H1 (cell line): ENCODE results near the gene SRXN1. TPM values are rescaled to one million over a fixed set of nuclear protein-coding genes. Genes with fewer than 3 reads are reported as not detected.

Experiments
- CTCF ChIA-PET: fragments of 300-600 bp; sonication (Branson Sonifier 250); formaldehyde crosslinking; loops from one replicate; lab custom pipeline; 2021; ENCODE audit not compliant: partially characterized antibody; lab: Charles Lee
- POLR2A ChIA-PET: fragments of 300-600 bp; sonication (Branson Sonifier 250); formaldehyde crosslinking; loops from one replicate; lab custom pipeline; 2021; ENCODE audit warnings: inconsistent platforms; ENCODE audit not compliant: partially characterized antibody; lab: Charles Lee
- DNase-seq, 2 experiments: peaks; one replicate each; pipeline versions ENCODE4 v3.0.0 to v3.0.0-alpha.2; 2010 to 2022; ENCODE audit warnings: low spot score in 2 of 2, low read depth in 1 of 2, mixed read lengths in 1 of 2
- FAIRE-seq: peaks from 2 replicates; lab custom pipeline; 2011; peaks lifted over from hg19 to GRCh38; lab: Jason Lieb, UNC
- H2AFZ ChIP-seq: 2 replicates; pipeline ENCODE4 v1.8.1; 2012; ENCODE audit warnings: low read length, inconsistent platforms
- H2AK5ac ChIP-seq: 2 replicates; pipeline ENCODE4 v1.6.1; 2013; ENCODE audit warnings: low read depth, low read length
- H2BK120ac ChIP-seq: replicated peaks from 2 replicates; pipeline ENCODE3; 2013; ENCODE audit warnings: low read depth, low read length, inconsistent platforms
- H2BK12ac ChIP-seq: 2 replicates; pipeline ENCODE4 v1.6.1; 2013; ENCODE audit warnings: low read depth, low read length
- H2BK15ac ChIP-seq: 2 replicates; pipeline ENCODE4 v1.6.1; 2013; ENCODE audit warnings: low read length
- H2BK20ac ChIP-seq: 2 replicates; pipeline ENCODE4 v1.6.1; 2013; ENCODE audit warnings: low read length
- H2BK5ac ChIP-seq: 2 replicates; pipeline ENCODE4 v1.6.1; 2013; ENCODE audit warnings: low read depth, low read length
- H3K14ac ChIP-seq: 2 replicates; pipeline ENCODE4 v1.6.1; 2013; ENCODE audit warnings: inconsistent platforms; ENCODE audit not compliant: insufficient read length
- H3K18ac ChIP-seq: 2 replicates; pipeline ENCODE4 v1.6.1; 2013; ENCODE audit warnings: low read length; ENCODE audit errors: extremely low read depth
- H3K23ac ChIP-seq: 2 replicates; pipeline ENCODE4 v1.6.1; 2013; ENCODE audit warnings: inconsistent platforms; ENCODE audit not compliant: insufficient read length
- H3K23me2 ChIP-seq: 2 replicates; pipeline ENCODE4 v1.6.1; 2013; ENCODE audit warnings: low read depth, low read length
- H3K27ac ChIP-seq: 2 replicates; pipeline ENCODE4 v1.6.1; 2011; ENCODE audit warnings: low read depth, low read length, inconsistent platforms
- H3K27me3 ChIP-seq, 4 experiments: replicated peaks in 1 of 4; 1 replicate in 1 of 4; 2 replicates in 3 of 4; pipeline versions ENCODE4 v1.6.1 to v1.8.1; 2011 to 2013; ENCODE audit warnings: low read length in 3 of 4, mild to moderate bottlenecking in 3 of 4, inconsistent platforms in 2 of 4, mixed read lengths in 2 of 4, moderate library complexity in 1 of 4; ENCODE audit not compliant: control insufficient read depth in 3 of 4, insufficient read depth in 3 of 4; ENCODE audit errors: extremely low read depth in 1 of 4
- H3K36me3 ChIP-seq, 4 experiments: 2 replicates each; pipeline versions ENCODE4 v1.6.1 to v1.8.1; 2011 to 2013; ENCODE audit warnings: mild to moderate bottlenecking in 4 of 4, low read length in 3 of 4, moderate library complexity in 2 of 4, control low read depth in 1 of 4, inconsistent platforms in 1 of 4; ENCODE audit not compliant: insufficient read depth in 4 of 4, control insufficient read depth in 2 of 4
- H3K4ac ChIP-seq: replicated peaks from 2 replicates; pipeline ENCODE3; 2013; ENCODE audit warnings: low read length, low read depth, mixed read lengths, inconsistent platforms; ENCODE audit not compliant: insufficient read length
- H3K4me1 ChIP-seq, 4 experiments: replicated peaks in 1 of 4; 1 replicate in 1 of 4; 2 replicates in 3 of 4; pipeline versions ENCODE4 v1.6.1 to v1.8.1; 2011 to 2013; ENCODE audit warnings: low read length in 3 of 4, inconsistent platforms in 2 of 4, mixed read lengths in 1 of 4; ENCODE audit not compliant: insufficient read depth in 4 of 4, control insufficient read depth in 3 of 4
- H3K4me2 ChIP-seq, 2 experiments: 2 replicates each; pipeline versions ENCODE4 v1.6.1 to v1.8.1; 2011 to 2013; ENCODE audit warnings: low read depth in 2 of 2, low read length in 2 of 2, control low read depth in 1 of 2, inconsistent platforms in 1 of 2, mild to moderate bottlenecking in 1 of 2; ENCODE audit not compliant: insufficient read depth in 1 of 2
- H3K4me3 ChIP-seq, 4 experiments: fragments of 200-600, 300-600 bp in 1 of 4; sonication (generic), shearing (Covaris generic), sonication (Bioruptor Twin) in 1 of 4; 2 replicates each; pipeline versions ENCODE4 v1.5.1 to v1.8.1; 2011 to 2016; ENCODE audit warnings: low read length in 4 of 4, low read depth in 3 of 4, control low read depth in 2 of 4, inconsistent platforms in 2 of 4, mild to moderate bottlenecking in 2 of 4, mixed read lengths in 1 of 4, moderate library complexity in 1 of 4; ENCODE audit not compliant: insufficient read depth in 2 of 4; ENCODE audit errors: extremely low read depth in 1 of 4
- H3K56ac ChIP-seq: replicated peaks from 2 replicates; pipeline ENCODE3; 2013; ENCODE audit warnings: low read depth, mild to moderate bottlenecking, mixed read lengths, low read length, inconsistent platforms; ENCODE audit not compliant: insufficient read length
- H3K79me1 ChIP-seq: 2 replicates; pipeline ENCODE4 v1.6.1; 2013; ENCODE audit warnings: low read depth, low read length, control low read depth
- H3K79me2 ChIP-seq, 2 experiments: 2 replicates each; pipeline versions ENCODE4 v1.6.1 to v1.8.1; 2012 to 2013; ENCODE audit warnings: low read length in 2 of 2, mild to moderate bottlenecking in 2 of 2, inconsistent platforms in 1 of 2; ENCODE audit not compliant: insufficient read depth in 2 of 2, control insufficient read depth in 1 of 2
- H3K9ac ChIP-seq, 4 experiments: replicated peaks in 1 of 4; 1 replicate in 1 of 4; 2 replicates in 3 of 4; pipeline versions ENCODE4 v1.6.1 to v1.8.1; 2011 to 2013; ENCODE audit warnings: low read depth in 3 of 4, low read length in 3 of 4, control low read depth in 2 of 4, mild to moderate bottlenecking in 2 of 4, moderate library complexity in 2 of 4, inconsistent platforms in 1 of 4; ENCODE audit errors: extremely low read depth in 1 of 4
- H3K9me3 ChIP-seq, 2 experiments: 2 replicates each; pipeline versions ENCODE4 v1.6.1 to v1.8.1; 2012 to 2013; ENCODE audit warnings: mild to moderate bottlenecking in 2 of 2, moderate library complexity in 2 of 2, control low read depth in 1 of 2, inconsistent platforms in 1 of 2, low read depth in 1 of 2, low read length in 1 of 2, mixed read lengths in 1 of 2; ENCODE audit not compliant: insufficient read depth in 2 of 2
- H4K20me1 ChIP-seq, 2 experiments: replicated peaks in 1 of 2; 2 replicates each; pipeline versions ENCODE3 to v1.8.1; 2011 to 2013; ENCODE audit warnings: inconsistent platforms in 2 of 2, low read length in 2 of 2, mild to moderate bottlenecking in 1 of 2; ENCODE audit not compliant: insufficient read depth in 2 of 2, control insufficient read depth in 1 of 2
- H4K5ac ChIP-seq: 2 replicates; pipeline ENCODE4 v1.6.1; 2013; ENCODE audit warnings: low read length, low read depth, mixed read lengths, inconsistent platforms; ENCODE audit not compliant: insufficient read length
- H4K8ac ChIP-seq: 2 replicates; pipeline ENCODE4 v1.8.0; 2013; ENCODE audit warnings: mild to moderate bottlenecking, moderate library complexity, low read length, inconsistent platforms; ENCODE audit not compliant: insufficient read depth; ENCODE audit errors: extremely low read depth
- H4K91ac ChIP-seq: replicated peaks from 2 replicates; pipeline ENCODE3; 2013; ENCODE audit warnings: low read length, mixed read lengths, inconsistent platforms; ENCODE audit not compliant: insufficient read length
- CBX5 ChIP-seq: fragments of 300-800, 300-1000 bp; sonication (generic); IDR thresholded peaks from 2 replicates; pipeline ENCODE4 v1.7.1; 2016; ENCODE audit warnings: antibody characterized with exemption, low read length, low read depth
- CREB1 ChIP-seq: IDR thresholded peaks from 2 replicates; pipeline ENCODE4 v1.6.1; 2012; ENCODE audit warnings: inconsistent platforms
- E2F6 ChIP-seq: IDR thresholded peaks from 2 replicates; pipeline ENCODE4 v1.6.1; 2012; ENCODE audit warnings: inconsistent platforms
- FOSL1 ChIP-seq: IDR thresholded peaks from 2 replicates; pipeline ENCODE4 v1.6.1; 2011; ENCODE audit warnings: mild to moderate bottlenecking, low read depth, low read length, moderate library complexity; ENCODE audit not compliant: insufficient read depth
- HDAC2 ChIP-seq, 2 experiments: fragments of 300-600 bp in 1 of 2; sonication (generic) in 1 of 2; IDR thresholded peaks; 2 replicates each; pipeline ENCODE4 v1.6.1; 2011 to 2012; ENCODE audit warnings: low read depth in 2 of 2, low read length in 2 of 2, mild to moderate bottlenecking in 2 of 2, moderate library complexity in 2 of 2, borderline replicate concordance in 1 of 2, inconsistent platforms in 1 of 2
- MAFK ChIP-seq: IDR thresholded peaks from 2 replicates; pipeline ENCODE4 v1.6.1; 2012; ENCODE audit warnings: low read depth, mild to moderate bottlenecking, improper control_type of control experiment, low read length
- NRF1 ChIP-seq: IDR thresholded peaks from 2 replicates; pipeline ENCODE4 v1.6.1; 2011; ENCODE audit warnings: mild to moderate bottlenecking, low read depth, low read length, improper control_type of control experiment
- SAP30 ChIP-seq: fragments of 300-600 bp; sonication (generic); IDR thresholded peaks from 2 replicates; pipeline ENCODE4 v1.7.1; 2012; ENCODE audit warnings: low read length, moderate library complexity, mild to moderate bottlenecking, inconsistent platforms; ENCODE audit not compliant: insufficient read depth, insufficient replicate concordance
- SIRT6 ChIP-seq: IDR thresholded peaks from one replicate; pipeline ENCODE4 v1.7.1; 2012; ENCODE audit warnings: low read length, inconsistent platforms
- SP4 ChIP-seq: IDR thresholded peaks from 2 replicates; pipeline ENCODE4 v1.6.1; 2012; ENCODE audit warnings: low read length, inconsistent platforms
- WGBS, 2 experiments: shearing (Covaris generic) in 1 of 2; methylation state at CpG; one replicate each; pipeline versions ENCODE4 v1.1.6 to v1.1.7; 2013 to 2015; ENCODE audit warnings: low lambda C conversion rate in 2 of 2, mixed read lengths in 2 of 2, inconsistent platforms in 1 of 2, low coverage in 1 of 2, missing lambda C conversion rate in 1 of 2; ENCODE audit not compliant: insufficient replicate concordance in 2 of 2, insufficient coverage in 1 of 2, insufficient read length in 1 of 2; ENCODE audit errors: extremely low coverage in 1 of 2, missing lambda C conversion rate in 1 of 2; 5-methylcytosine and 5-hydroxymethylcytosine counted together
- polyA plus RNA-seq, 7 experiments: library from polyadenylated mRNA; depleted of rRNA in 3 of 7; stranded (reverse) in 5 of 7; unstranded in 2 of 7; fragments of >200 nt in 5 of 7; fragments of 200-250 nt in 2 of 7; gene quantifications; 1 replicate in 5 of 7; 2 replicates in 1 of 7; 4 replicates in 1 of 7; pipeline versions ENCODE4 v1.2.1 to v1.2.3, GENCODE V29; 2011 to 2013; ENCODE audit warnings: missing spikeins in 2 of 7, mixed read lengths in 2 of 7
- total RNA-seq: library from RNA; stranded (reverse); fragmentation: NEBNext Ultra II Directional; extraction: Animal tissue kit (Norgen Biotek cat#: 25700); gene quantifications from 2 replicates; pipeline ENCODE4 v1.2.1, GENCODE V29; 2021
- TF ChIP-seq, protein P1 (sequence below): IDR thresholded peaks from 2 replicates; pipeline ENCODE4 v1.6.1; 2012; ENCODE audit warnings: low read length, inconsistent platforms

The SRXN1 gene
- total and polyA plus RNA-seq, 2 of the 8 experiments (the other 6 are each of a cell fraction or from before 2014, with no cell fraction given) = 12.2 to 15.8 TPM

DNA sequence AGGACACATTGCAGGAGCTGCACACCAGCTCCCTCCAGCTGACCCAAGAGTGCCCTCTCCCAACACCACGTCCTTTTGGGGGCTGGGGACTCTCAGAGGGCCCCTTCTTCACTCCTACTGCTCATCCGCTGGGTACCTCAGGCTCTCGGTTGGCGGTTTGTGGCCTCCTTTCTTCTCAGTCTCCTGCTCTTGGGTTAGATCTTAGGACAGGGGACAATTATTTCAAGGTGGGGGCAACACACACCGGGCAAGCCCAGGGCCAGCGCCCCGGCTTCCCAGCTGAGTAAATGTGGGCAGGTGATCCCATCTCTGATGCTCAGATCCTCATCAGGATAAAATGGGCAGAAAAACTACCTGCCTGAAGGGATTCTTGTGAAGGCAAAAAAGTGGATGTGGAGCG, 44.0 kb downstream of the SRXN1 start:
- peak overlapping the region; percentile 31 to 68 (median 41) for H3K4me3 ChIP-seq
- H2BK12ac ChIP-seq = no peak overlapping the region
- H3K9me3 ChIP-seq = no peaks in the 10 kb centered on the region
- no peak overlapping the region for H3K4ac ChIP-seq
- no peak for FAIRE-seq
- peaks cover 8 to 14% of the 10 kb centered on the region in 2 experiments for H4K20me1 ChIP-seq
- no peak overlapping the region for H4K8ac ChIP-seq
- H3K27me3 ChIP-seq = peaks cover 7 to 28% (median 26%) of the 10 kb centered on the region in 4 experiments
- H3K4me2 ChIP-seq = peak overlapping the region; percentile 73 to 96
- no peak overlapping the region for H3K27ac ChIP-seq
- no peak overlapping the region for H2BK5ac ChIP-seq
- no peak overlapping the region for H2BK15ac ChIP-seq
- ChIA-PET CTCF (interaction anchor here (1.3 to 3.2 kb wide), 3 partner anchors 14 to 38 kb away, joined by 3 to 14 read pairs (median 4); no protein-coding TSS in a partner anchor), POLR2A (no interaction called here)
- H4K5ac ChIP-seq = no peak overlapping the region
- no peaks in the 10 kb centered on the region; a peak in 1 of 8 replicates for H3K36me3 ChIP-seq
- H4K91ac ChIP-seq = no peak overlapping the region
- no peak overlapping the region for H3K14ac ChIP-seq
- H3K79me2 ChIP-seq = no peaks in the 10 kb centered on the region; a peak in 1 of 4 replicates
- DNase-seq = no peak
- H3K9ac ChIP-seq = no peak overlapping the region; a peak in 1 of 7 replicates
- H3K79me1 ChIP-seq = no peaks in the 10 kb centered on the region
- H3K23me2 ChIP-seq = peaks cover 5% of the 10 kb centered on the region; the same call in 1 of the 2 replicates
- H2BK120ac ChIP-seq = no peak overlapping the region
- H2BK20ac ChIP-seq = no peak overlapping the region
- 67% methylated on average over 8 of the region's 8 CpGs; no CpG with 5 or more reads in 1 of the 2 experiments for WGBS, 2 experiments
- no peak overlapping the region; the same call in 1 of the 2 replicates for H3K18ac ChIP-seq
- no peak overlapping the region for H2AFZ ChIP-seq
- H2AK5ac ChIP-seq = no peak overlapping the region
- peaks cover 0 to 19% (median 13%) of the 10 kb centered on the region in 4 experiments; a peak in 6 of 7 replicates for H3K4me1 ChIP-seq
- no peak overlapping the region for H3K23ac ChIP-seq
- H3K56ac ChIP-seq = no peak overlapping the region
- no peak for TF ChIP-seq HDAC2 (IDR thresholded peaks at IDR 0.05; ENCODE audit: borderline replicate concordance in 1 of 2, low read depth in 2 of 2, low read length in 2 of 2)
- TF ChIP-seq, protein P1, sequence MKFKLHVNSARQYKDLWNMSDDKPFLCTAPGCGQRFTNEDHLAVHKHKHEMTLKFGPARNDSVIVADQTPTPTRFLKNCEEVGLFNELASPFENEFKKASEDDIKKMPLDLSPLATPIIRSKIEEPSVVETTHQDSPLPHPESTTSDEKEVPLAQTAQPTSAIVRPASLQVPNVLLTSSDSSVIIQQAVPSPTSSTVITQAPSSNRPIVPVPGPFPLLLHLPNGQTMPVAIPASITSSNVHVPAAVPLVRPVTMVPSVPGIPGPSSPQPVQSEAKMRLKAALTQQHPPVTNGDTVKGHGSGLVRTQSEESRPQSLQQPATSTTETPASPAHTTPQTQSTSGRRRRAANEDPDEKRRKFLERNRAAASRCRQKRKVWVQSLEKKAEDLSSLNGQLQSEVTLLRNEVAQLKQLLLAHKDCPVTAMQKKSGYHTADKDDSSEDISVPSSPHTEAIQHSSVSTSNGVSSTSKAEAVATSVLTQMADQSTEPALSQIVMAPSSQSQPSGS = no peak
- TF ChIP-seq NRF1 = no peak
- no peak for TF ChIP-seq CREB1
- no peak for TF ChIP-seq CBX5
- TF ChIP-seq FOSL1 = no peak
- TF ChIP-seq SAP30 = no peak
- no peak for TF ChIP-seq E2F6
- no peak for TF ChIP-seq SP4
- no peak for TF ChIP-seq SIRT6
- no peak for TF ChIP-seq MAFK
